ENCODE data around the gene CSRP1. TPM values are rescaled to one million over a fixed set of nuclear protein-coding genes. Genes with fewer than 3 reads are reported as not detected.

The CSRP1 gene
- total and polyA plus RNA-seq, 2 of the 13 experiments (the other 11 are each of a cell fraction or from before 2014, with no cell fraction given) = 17.7 to 68.9 TPM

DNA sequence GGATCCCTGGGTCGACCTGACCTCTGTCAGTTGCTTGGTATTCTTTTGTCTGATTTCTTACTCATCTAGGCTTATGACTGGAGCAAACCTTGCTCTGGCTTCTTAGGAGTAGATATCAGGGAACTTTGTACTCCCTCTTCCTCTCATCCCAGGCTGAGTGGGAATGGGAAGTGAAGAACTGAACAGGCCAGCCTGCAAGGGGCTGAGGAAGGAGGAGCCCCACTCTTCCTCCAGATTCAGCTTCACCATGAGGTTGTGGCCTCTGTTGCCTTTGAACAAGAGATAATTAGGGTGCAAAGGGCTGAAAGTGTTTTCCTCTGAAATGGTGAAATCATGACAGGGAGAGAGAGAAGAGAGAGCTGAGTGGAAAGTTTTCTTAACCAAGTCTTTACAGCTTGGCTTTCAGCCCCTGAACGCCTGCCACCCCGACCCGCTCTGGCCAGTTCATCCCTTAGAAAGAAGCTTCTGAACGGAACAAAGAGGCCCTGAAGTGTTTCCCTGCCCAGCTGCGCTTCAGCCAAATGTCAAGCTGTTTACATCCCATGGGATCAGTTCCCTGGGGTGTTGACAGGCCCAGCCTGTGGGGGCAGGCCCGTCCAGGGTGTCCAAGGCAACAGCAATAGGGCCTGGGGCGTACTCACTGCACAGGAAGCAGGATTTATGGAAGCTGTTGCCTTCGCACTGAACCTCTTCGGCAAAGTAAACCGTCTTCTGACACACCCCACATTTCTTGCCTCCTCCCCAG lies 11.2 kb downstream of the CSRP1 start (continued):
- TF ChIP-seq, protein P1, sequence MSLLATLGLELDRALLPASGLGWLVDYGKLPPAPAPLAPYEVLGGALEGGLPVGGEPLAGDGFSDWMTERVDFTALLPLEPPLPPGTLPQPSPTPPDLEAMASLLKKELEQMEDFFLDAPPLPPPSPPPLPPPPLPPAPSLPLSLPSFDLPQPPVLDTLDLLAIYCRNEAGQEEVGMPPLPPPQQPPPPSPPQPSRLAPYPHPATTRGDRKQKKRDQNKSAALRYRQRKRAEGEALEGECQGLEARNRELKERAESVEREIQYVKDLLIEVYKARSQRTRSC (CRISPR knock-in tag; IDR thresholded peaks at IDR 0.05; ENCODE audit: low read depth) = no peak
- TF ChIP-seq MZF1 (CRISPR knock-in tag; IDR thresholded peaks at IDR 0.05; ENCODE audit: borderline replicate concordance) (no peak), POLR2AphosphoS2 (IDR thresholded peaks at IDR 0.05; ENCODE audit: low read depth, low read length) (no peak), SALL2 (CRISPR knock-in tag; IDR thresholded peaks at IDR 0.05) (no peak), ZNF747 (CRISPR knock-in tag; IDR thresholded peaks at IDR 0.05; ENCODE audit: borderline replicate concordance) (no peak; the same call in 1 of the 2 replicates), GMEB2 (CRISPR knock-in tag; IDR thresholded peaks at IDR 0.05; ENCODE audit: low read depth) (no peak), MTERF4 (CRISPR knock-in tag; IDR thresholded peaks at IDR 0.05) (no peak), ZNF816 (CRISPR knock-in tag; IDR thresholded peaks at IDR 0.05; ENCODE audit: borderline replicate concordance) (no peak), ZNF264 (CRISPR knock-in tag; IDR thresholded peaks at IDR 0.05) (no peak), HMGXB3 (CRISPR knock-in tag; IDR thresholded peaks at IDR 0.05; ENCODE audit: borderline replicate concordance) (no peak), RBAK (CRISPR knock-in tag; IDR thresholded peaks at IDR 0.05) (no peak), ZNF20 (CRISPR knock-in tag; IDR thresholded peaks at IDR 0.05) (no peak), ATF1 (CRISPR knock-in tag; IDR thresholded peaks at IDR 0.05) (no peak)
- TF ChIP-seq, protein P2, sequence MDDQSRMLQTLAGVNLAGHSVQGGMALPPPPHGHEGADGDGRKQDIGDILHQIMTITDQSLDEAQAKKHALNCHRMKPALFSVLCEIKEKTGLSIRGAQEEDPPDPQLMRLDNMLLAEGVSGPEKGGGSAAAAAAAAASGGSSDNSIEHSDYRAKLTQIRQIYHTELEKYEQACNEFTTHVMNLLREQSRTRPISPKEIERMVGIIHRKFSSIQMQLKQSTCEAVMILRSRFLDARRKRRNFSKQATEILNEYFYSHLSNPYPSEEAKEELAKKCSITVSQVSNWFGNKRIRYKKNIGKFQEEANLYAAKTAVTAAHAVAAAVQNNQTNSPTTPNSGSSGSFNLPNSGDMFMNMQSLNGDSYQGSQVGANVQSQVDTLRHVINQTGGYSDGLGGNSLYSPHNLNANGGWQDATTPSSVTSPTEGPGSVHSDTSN (CRISPR knock-in tag; IDR thresholded peaks at IDR 0.05; ENCODE audit: borderline replicate concordance) = no peak
- TF ChIP-seq, protein P3, sequence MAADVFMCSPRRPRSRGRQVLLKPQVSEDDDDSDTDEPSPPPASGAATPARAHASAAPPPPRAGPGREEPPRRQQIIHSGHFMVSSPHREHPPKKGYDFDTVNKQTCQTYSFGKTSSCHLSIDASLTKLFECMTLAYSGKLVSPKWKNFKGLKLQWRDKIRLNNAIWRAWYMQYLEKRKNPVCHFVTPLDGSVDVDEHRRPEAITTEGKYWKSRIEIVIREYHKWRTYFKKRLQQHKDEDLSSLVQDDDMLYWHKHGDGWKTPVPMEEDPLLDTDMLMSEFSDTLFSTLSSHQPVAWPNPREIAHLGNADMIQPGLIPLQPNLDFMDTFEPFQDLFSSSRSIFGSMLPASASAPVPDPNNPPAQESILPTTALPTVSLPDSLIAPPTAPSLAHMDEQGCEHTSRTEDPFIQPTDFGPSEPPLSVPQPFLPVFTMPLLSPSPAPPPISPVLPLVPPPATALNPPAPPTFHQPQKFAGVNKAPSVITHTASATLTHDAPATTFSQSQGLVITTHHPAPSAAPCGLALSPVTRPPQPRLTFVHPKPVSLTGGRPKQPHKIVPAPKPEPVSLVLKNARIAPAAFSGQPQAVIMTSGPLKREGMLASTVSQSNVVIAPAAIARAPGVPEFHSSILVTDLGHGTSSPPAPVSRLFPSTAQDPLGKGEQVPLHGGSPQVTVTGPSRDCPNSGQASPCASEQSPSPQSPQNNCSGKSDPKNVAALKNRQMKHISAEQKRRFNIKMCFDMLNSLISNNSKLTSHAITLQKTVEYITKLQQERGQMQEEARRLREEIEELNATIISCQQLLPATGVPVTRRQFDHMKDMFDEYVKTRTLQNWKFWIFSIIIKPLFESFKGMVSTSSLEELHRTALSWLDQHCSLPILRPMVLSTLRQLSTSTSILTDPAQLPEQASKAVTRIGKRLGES (CRISPR knock-in tag; IDR thresholded peaks at IDR 0.05; ENCODE audit: borderline replicate concordance) = no peak
